PC-9 (cell line): ENCODE measurements around the gene JARID2. TPM values are rescaled to one million over a fixed set of nuclear protein-coding genes. Genes with fewer than 3 reads are reported as not detected.

ENCODE experiments used
- BruUV-seq: library from RNA; stranded (reverse); fragments of 400-500 nt; replicated peaks from 2 replicates; lab custom pipeline; 2021; lab: Mats Ljungman, UMichigan
- CTCF ChIA-PET: fragments of 300-600 bp; sonication (Branson Sonifier 250); formaldehyde crosslinking; loops from one replicate; lab custom pipeline; 2022; ENCODE audit warnings: antibody characterized with exemption; lab: Charles Lee
- POLR2A ChIA-PET: fragments of 300-600 bp; sonication (Branson Sonifier 250); formaldehyde crosslinking; loops from one replicate; lab custom pipeline; 2022; ENCODE audit warnings: antibody characterized with exemption; ENCODE audit not compliant: unreplicated experiment; lab: Charles Lee
- DNase-seq, 2 experiments: peaks; one replicate each; pipeline versions ENCODE4 v3.0.0 to v3.0.0-alpha.2; 2015 to 2022; ENCODE audit warnings: mixed read lengths in 1 of 2
- H2AFZ ChIP-seq: fragments of 200-600 bp; sonication (generic); 2 replicates; pipeline ENCODE4 v1.8.1; 2017; ENCODE audit warnings: antibody characterized with exemption
- H3F3A ChIP-seq: fragments of 200-600 bp; sonication (generic); 2 replicates; pipeline ENCODE4 v1.8.1; 2017; ENCODE audit warnings: antibody characterized with exemption, mild to moderate bottlenecking, low read depth; ENCODE audit not compliant: insufficient read depth
- H3K27ac ChIP-seq: fragments of 200-600 bp; sonication (generic); 2 replicates; pipeline ENCODE4 v1.6.1; 2016; ENCODE audit warnings: mixed run types
- H3K27me3 ChIP-seq: fragments of 200-600 bp; sonication (generic); 2 replicates; pipeline ENCODE4 v1.6.1; 2016; ENCODE audit warnings: low read depth, mixed run types; ENCODE audit not compliant: insufficient read depth
- H3K36me3 ChIP-seq: fragments of 200-600 bp; sonication (generic); 2 replicates; pipeline ENCODE4 v1.6.1; 2016; ENCODE audit warnings: low read depth, mixed run types
- H3K4me1 ChIP-seq: fragments of 200-600 bp; sonication (generic); replicated peaks from 2 replicates; pipeline ENCODE4 v1.6.1; 2016; ENCODE audit warnings: mixed run types; ENCODE audit not compliant: insufficient read depth
- H3K4me2 ChIP-seq: fragments of 200-600 bp; sonication (generic); 2 replicates; pipeline ENCODE4 v1.6.1; 2017; ENCODE audit warnings: mixed run types
- H3K4me3 ChIP-seq: fragments of 200-600 bp; sonication (generic); 2 replicates; pipeline ENCODE4 v1.6.1; 2016; ENCODE audit warnings: mixed run types
- H3K79me2 ChIP-seq: fragments of 200-600 bp; sonication (generic); 2 replicates; pipeline ENCODE4 v1.6.1; 2017; ENCODE audit warnings: low read depth, mixed run types
- H3K9me2 ChIP-seq: fragments of 200-600 bp; sonication (generic); 2 replicates; pipeline ENCODE4 v1.8.1; 2017; ENCODE audit warnings: mild to moderate bottlenecking; ENCODE audit not compliant: insufficient read depth
- H3K9me3 ChIP-seq: fragments of 200-600 bp; sonication (generic); 2 replicates; pipeline ENCODE4 v1.8.1; 2016; ENCODE audit warnings: low read depth; ENCODE audit not compliant: insufficient read depth
- H4K20me1 ChIP-seq: fragments of 200-600 bp; sonication (generic); 2 replicates; pipeline ENCODE4 v1.8.1; 2017; ENCODE audit not compliant: insufficient read depth
- EZH2 ChIP-seq: fragments of 200-600 bp; sonication (generic); IDR thresholded peaks from 2 replicates; pipeline ENCODE4 v1.8.0; 2017; ENCODE audit warnings: antibody characterized with exemption, low read depth
- intact Hi-C: fragments of 100-400 bp; cut with micrococcal nuclease; formaldehyde crosslinking; loops from one replicate; pipeline ENCODE4 v1.10.0; 2022; ENCODE audit not compliant: unreplicated experiment
- total RNA-seq: library from RNA; stranded (reverse); gene quantifications from 2 replicates; pipeline ENCODE4 v1.2.3, GENCODE V29; 2021
- TF ChIP-seq, protein P1 (sequence below): fragments of 200-600 bp; sonication (generic); conservative IDR thresholded peaks from 2 replicates; pipeline ENCODE4 v1.6.1; 2017; ENCODE audit warnings: mixed run types, antibody characterized with exemption, mild to moderate bottlenecking, moderate library complexity

The JARID2 gene
- total RNA-seq, 1 experiment from 2014 or later, result 35.0 TPM

DNA sequence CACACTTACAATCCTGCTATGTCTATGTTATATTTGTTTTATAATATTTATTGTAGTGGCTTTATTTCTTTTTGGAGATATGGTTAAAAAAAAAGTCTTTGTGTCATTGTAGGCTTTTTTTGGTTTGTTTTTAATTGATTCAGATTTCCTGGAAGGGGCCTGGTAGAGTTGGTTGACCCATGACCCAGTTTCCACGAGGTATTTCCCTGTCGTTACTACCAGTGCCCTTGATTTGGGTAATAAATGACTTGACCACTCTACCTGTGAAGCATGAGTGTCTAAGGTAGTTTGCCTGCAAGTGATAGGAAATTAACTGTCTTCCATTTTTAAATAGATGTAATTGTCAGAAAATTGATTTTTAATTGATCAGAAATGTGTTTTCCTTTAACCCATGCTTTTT, 121.0 kb downstream of the JARID2 start:
- TF ChIP-seq EZH2, result no peak
- TF ChIP-seq, protein P1, sequence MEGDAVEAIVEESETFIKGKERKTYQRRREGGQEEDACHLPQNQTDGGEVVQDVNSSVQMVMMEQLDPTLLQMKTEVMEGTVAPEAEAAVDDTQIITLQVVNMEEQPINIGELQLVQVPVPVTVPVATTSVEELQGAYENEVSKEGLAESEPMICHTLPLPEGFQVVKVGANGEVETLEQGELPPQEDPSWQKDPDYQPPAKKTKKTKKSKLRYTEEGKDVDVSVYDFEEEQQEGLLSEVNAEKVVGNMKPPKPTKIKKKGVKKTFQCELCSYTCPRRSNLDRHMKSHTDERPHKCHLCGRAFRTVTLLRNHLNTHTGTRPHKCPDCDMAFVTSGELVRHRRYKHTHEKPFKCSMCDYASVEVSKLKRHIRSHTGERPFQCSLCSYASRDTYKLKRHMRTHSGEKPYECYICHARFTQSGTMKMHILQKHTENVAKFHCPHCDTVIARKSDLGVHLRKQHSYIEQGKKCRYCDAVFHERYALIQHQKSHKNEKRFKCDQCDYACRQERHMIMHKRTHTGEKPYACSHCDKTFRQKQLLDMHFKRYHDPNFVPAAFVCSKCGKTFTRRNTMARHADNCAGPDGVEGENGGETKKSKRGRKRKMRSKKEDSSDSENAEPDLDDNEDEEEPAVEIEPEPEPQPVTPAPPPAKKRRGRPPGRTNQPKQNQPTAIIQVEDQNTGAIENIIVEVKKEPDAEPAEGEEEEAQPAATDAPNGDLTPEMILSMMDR, result no peak
- Histone ChIP-seq H2AFZ (no peak overlapping the region), H4K20me1 (peaks cover 33% of the 10 kb centered on the region), H3K4me3 (no peak overlapping the region), H3K4me2 (no peak overlapping the region), H3K79me2 (peaks cover 88% of the 10 kb centered on the region), H3F3A (0 out of 2 replicates have a peak, but pooled peaks cover 2% of the 10 kb centered on the region), H3K27ac (no peak overlapping the region), H3K9me3 (no peaks in the 10 kb centered on the region), H3K27me3 (no peaks in the 10 kb centered on the region), H3K4me1 (no peaks in the 10 kb centered on the region), H3K36me3 (no peaks in the 10 kb centered on the region), H3K9me2 (no peaks in the 10 kb centered on the region)
- BruUV-seq, result no TSS peak
- intact Hi-C loops, result no loop called here
- ChIA-PET POLR2A (no interaction called here), CTCF (no interaction called here)
- DNase-seq, result no peak

DNA sequence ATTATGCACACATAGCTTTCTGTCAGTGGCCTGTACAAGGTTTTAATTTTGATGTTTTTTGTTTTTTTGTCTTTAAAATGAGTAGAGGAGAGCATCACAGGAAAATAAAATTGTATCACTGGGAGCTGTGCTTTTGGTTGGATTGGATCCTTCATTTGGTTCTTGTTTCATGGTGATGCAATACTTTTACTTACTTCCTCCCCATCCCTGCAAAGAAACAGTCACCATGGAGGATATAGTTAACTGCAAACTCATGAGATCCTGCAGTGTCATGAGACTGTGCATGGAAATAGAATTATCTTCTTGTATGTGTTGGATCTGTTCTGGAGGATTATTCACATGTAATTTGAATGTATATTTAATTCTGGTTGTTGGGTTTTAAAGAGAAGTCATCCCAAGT, 122.3 kb downstream of the JARID2 start:
- TF ChIP-seq, protein P1, result no peak
- TF ChIP-seq EZH2, result no peak
- no peaks in the 10 kb centered on the region for H3K27me3 ChIP-seq
- CTCF ChIA-PET, result no interaction called here
- no peaks in the 10 kb centered on the region for H3K36me3 ChIP-seq
- H3K9me3 ChIP-seq, result no peaks in the 10 kb centered on the region
- H3F3A ChIP-seq, result 0 out of 2 replicates have a peak, but pooled peaks cover 2% of the 10 kb centered on the region
- POLR2A ChIA-PET, result interaction anchor here (0.6 kb wide), 1 partner anchor 36 kb away, joined by 18 read pairs; no protein-coding TSS in a partner anchor
- peaks cover 40% of the 10 kb centered on the region for H4K20me1 ChIP-seq
- no TSS peak for BruUV-seq
- intact Hi-C loops, result no loop called here
- H3K4me2 ChIP-seq, result no peak overlapping the region
- DNase-seq, result no peak
- no peak overlapping the region for H3K27ac ChIP-seq
- no peaks in the 10 kb centered on the region for H3K4me1 ChIP-seq
- peaks cover 89% of the 10 kb centered on the region for H3K79me2 ChIP-seq
- H3K9me2 ChIP-seq, result no peaks in the 10 kb centered on the region
- H3K4me3 ChIP-seq, result no peak overlapping the region
- H2AFZ ChIP-seq, result no peak overlapping the region

DNA sequence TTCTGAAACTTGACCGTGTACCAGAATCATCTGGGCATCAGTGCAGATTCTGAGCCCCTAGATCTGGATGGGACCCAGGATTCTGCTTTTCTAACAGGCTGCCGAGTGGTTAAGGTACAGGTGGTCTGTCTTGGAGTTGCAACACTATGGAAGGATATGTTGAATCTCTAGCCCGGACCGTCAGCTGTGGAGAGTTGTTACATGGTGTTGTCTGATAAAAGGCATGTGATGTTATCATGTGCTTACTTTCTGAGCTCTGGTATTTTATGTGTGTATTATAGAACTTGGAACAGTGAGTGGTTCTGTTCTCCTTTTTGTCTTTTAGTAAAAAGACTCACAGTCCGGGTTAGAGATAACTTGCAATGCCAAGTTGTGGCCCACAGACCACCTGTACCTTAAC, 123.0 kb downstream of the JARID2 start:
- CTCF ChIA-PET, result interaction anchor here (0.7 kb wide), 1 partner anchor 92 kb away, joined by 5 read pairs; no protein-coding TSS in a partner anchor
- intact Hi-C loops, result no loop called here

More for the DNA sequence above, 123.0 kb downstream of the JARID2 start:
- Histone ChIP-seq H3K9me3 (no peaks in the 10 kb centered on the region), H3K27me3 (no peaks in the 10 kb centered on the region), H3K4me2 (no peak overlapping the region), H3K4me3 (no peak overlapping the region), H2AFZ (no peak overlapping the region), H4K20me1 (peaks cover 46% of the 10 kb centered on the region), H3K9me2 (no peaks in the 10 kb centered on the region), H3K27ac (no peak overlapping the region), H3K4me1 (no peaks in the 10 kb centered on the region), H3K36me3 (no peaks in the 10 kb centered on the region), H3F3A (0 out of 2 replicates have a peak, but pooled peaks cover under 1% of the 10 kb centered on the region), H3K79me2 (peaks cover 89% of the 10 kb centered on the region)
- TF ChIP-seq, protein P1, result no peak
- no peak for TF ChIP-seq EZH2
- no TSS peak for BruUV-seq
- no peak for DNase-seq
- POLR2A ChIA-PET, result no interaction called here
